ENCODE data around the gene TTC7B.

TTC7B gene

GRCh38 chr14:90666571-90666970 lies 149.7 kb downstream of the TTC7B start:
- no peak for FAIRE-seq

- no peak for FAIRE-seq
Observed at GRCh38 chr14:90665321-90666000, 150.8 kb downstream of the TTC7B start.

GRCh38 chr14:90664911-90665310 lies 151.3 kb downstream of the TTC7B start:
- no peak for FAIRE-seq

GRCh38 chr14:90663680-90664079 lies 152.6 kb downstream of the TTC7B start:
- no peak for FAIRE-seq

GRCh38 chr14:90663140-90663539 lies 153.1 kb downstream of the TTC7B start:
- FAIRE-seq: no peak

- no peak for FAIRE-seq
Observed at GRCh38 chr14:90661866-90662265, 154.4 kb downstream of the TTC7B start.

GRCh38 chr14:90660865-90661570 lies 155.2 kb downstream of the TTC7B start:
- FAIRE-seq: no peak

- FAIRE-seq: no peak
Observed at GRCh38 chr14:90659156-90659555, 157.1 kb downstream of the TTC7B start.

GRCh38 chr14:90658541-90658967 lies 157.7 kb downstream of the TTC7B start:
- no peak for FAIRE-seq

GRCh38 chr14:90656973-90657372 lies 159.3 kb downstream of the TTC7B start:
- no peak for FAIRE-seq

GRCh38 chr14:90655829-90656228 lies 160.4 kb downstream of the TTC7B start:
- no peak for FAIRE-seq

- no peak for FAIRE-seq
Observed at GRCh38 chr14:90654831-90655276, 161.4 kb downstream of the TTC7B start.

GRCh38 chr14:90652626-90653025 lies 163.6 kb downstream of the TTC7B start:
- FAIRE-seq: no peak

- FAIRE-seq: no peak
Observed at GRCh38 chr14:90651976-90652560, 164.2 kb downstream of the TTC7B start.

- no peak for FAIRE-seq
Observed at GRCh38 chr14:90651271-90651804, 164.9 kb downstream of the TTC7B start.

- FAIRE-seq: no peak
Observed at GRCh38 chr14:90649557-90650135, 166.6 kb downstream of the TTC7B start.

GRCh38 chr14:90649083-90649482 lies 167.1 kb downstream of the TTC7B start:
- FAIRE-seq: no peak

- FAIRE-seq: no peak
Observed at GRCh38 chr14:90648421-90648820, 167.8 kb downstream of the TTC7B start.

GRCh38 chr14:90647473-90648005 lies 168.7 kb downstream of the TTC7B start:
- FAIRE-seq: no peak

GRCh38 chr14:90645842-90646443 lies 170.3 kb downstream of the TTC7B start:
- FAIRE-seq: no peak

- no peak for FAIRE-seq
Observed at GRCh38 chr14:90644882-90645281, 171.3 kb downstream of the TTC7B start.

- no peak for FAIRE-seq
Observed at GRCh38 chr14:90643982-90644670, 172.1 kb downstream of the TTC7B start.

All from colon (tissue), 2 donors.